ENCODE data around the gene TMPRSS7.

The TMPRSS7 gene

DNA sequence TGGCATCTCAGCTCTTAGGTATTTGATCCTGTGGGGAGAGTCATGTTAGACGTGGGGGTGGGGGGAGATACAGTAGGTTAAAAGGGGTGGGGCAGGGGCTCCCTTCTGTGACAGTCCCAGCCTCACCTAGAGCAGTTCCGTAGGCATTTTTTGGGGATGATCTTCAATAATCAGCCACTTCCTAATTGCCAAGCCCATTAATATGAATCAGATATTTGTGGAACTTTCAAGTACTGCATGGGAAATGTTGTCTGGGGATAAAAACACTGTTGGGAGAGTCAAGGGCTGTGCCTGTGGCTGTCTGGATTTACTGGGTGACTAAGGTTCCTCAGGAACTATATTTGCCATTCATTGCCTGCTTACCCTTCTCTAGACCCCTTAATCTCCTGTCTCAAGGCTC lies 61.2 kb downstream of the TMPRSS7 start:
- H3K4me3 ChIP-seq (ENCODE audit: low read length) = no peak overlapping the region
- peak; percentile 85 for DNase-seq (ENCODE audit: low read depth)
- no peak for TF ChIP-seq CTCF (conservative IDR thresholded peaks at IDR 0.05; ENCODE audit: low read depth, low read length)

GRCh38 chr3:112096176-112096575 lies 61.6 kb downstream of the TMPRSS7 start:
- DNase-seq (ENCODE audit: low read depth) = no peak

GRCh38 chr3:112097378-112097777 lies 62.8 kb downstream of the TMPRSS7 start:
- no peak overlapping the region for H3K4me3 ChIP-seq (ENCODE audit: low read length)
- TF ChIP-seq CTCF (conservative IDR thresholded peaks at IDR 0.05; ENCODE audit: low read depth, low read length) = no peak
- peak; percentile 100 for DNase-seq (ENCODE audit: low read depth)

More at GRCh38 chr3:112096176-112096575, 61.6 kb downstream of the TMPRSS7 start:
- no peak overlapping the region for H3K4me3 ChIP-seq (ENCODE audit: low read length)
- no peak for TF ChIP-seq CTCF (conservative IDR thresholded peaks at IDR 0.05; ENCODE audit: low read depth, low read length)

DNA sequence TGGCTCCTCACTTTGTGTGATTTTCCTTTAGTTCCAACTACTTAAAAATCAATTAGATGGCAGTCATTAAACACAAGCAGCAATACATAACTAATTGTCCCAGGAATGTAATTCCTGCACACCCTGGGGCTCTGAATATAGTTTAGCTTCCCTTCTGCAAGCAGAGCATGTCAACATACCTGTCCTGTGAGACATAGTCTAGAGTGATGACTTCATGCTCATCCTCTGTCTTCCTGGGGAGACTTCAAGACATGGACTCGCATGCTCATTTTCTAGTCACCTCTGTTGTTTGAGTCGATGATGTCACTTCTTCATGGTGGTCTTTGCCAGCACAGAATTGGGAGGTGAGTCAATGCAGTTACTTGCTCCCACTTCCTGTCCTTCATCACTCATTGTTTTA lies 67.4 kb downstream of the TMPRSS7 start:
- no peak for TF ChIP-seq CTCF (conservative IDR thresholded peaks at IDR 0.05; ENCODE audit: low read depth, low read length)
- no peak for DNase-seq (ENCODE audit: low read depth)
- no peak overlapping the region for H3K4me3 ChIP-seq (ENCODE audit: low read length)

GRCh38 chr3:112104774-112105173 lies 70.2 kb downstream of the TMPRSS7 start:
- no peak overlapping the region for H3K4me3 ChIP-seq (ENCODE audit: low read length)
- no peak for TF ChIP-seq CTCF (conservative IDR thresholded peaks at IDR 0.05; ENCODE audit: low read depth, low read length)
- no peak for DNase-seq (ENCODE audit: low read depth)

- TF ChIP-seq CTCF (conservative IDR thresholded peaks at IDR 0.05; ENCODE audit: low read depth, low read length) = no peak
- no peak for DNase-seq (ENCODE audit: low read depth)
- H3K4me3 ChIP-seq (ENCODE audit: low read length) = no peak overlapping the region
Measured at GRCh38 chr3:112109322-112109721, 74.8 kb downstream of the TMPRSS7 start.

GRCh38 chr3:112111785-112112402 lies 77.4 kb downstream of the TMPRSS7 start:
- H3K4me3 ChIP-seq (ENCODE audit: low read length) = no peak overlapping the region
- peak; percentile 91 for TF ChIP-seq CTCF (conservative IDR thresholded peaks at IDR 0.05; ENCODE audit: low read depth, low read length)
- DNase-seq (ENCODE audit: low read depth) = no peak
